HepG2 (cell line): Measurements from ENCODE around the gene BOLA3. TPM values are rescaled to one million over a fixed set of nuclear protein-coding genes. Genes with fewer than 3 reads are reported as not detected.
A peak's percentile ranks its signal among the peaks of the same experiment; 100 is the strongest.

Experiments
- ASH2L ChIP-seq: fragments of 300-600, 200-600 bp; sonication (generic); IDR thresholded peaks from 2 replicates; pipeline ENCODE4 v1.7.0; 2017; ENCODE audit warnings: low read depth, mild to moderate bottlenecking, moderate library complexity, mixed read lengths, low read length; ENCODE audit not compliant: insufficient read length
- ERF ChIP-seq: IDR thresholded peaks from 2 replicates; pipeline ENCODE4 v1.6.1; 2018; ENCODE audit warnings: missing biosample characterization, missing genetic modification reagents
- FOXA3 ChIP-seq: IDR thresholded peaks from 2 replicates; pipeline ENCODE4 v1.6.1; 2016; ENCODE audit warnings: missing genetic modification reagents, missing compliant biosample characterization
- FOXO1 ChIP-seq: sonication (generic); formaldehyde crosslinking; IDR thresholded peaks from 2 replicates; pipeline ENCODE4 v1.4.0; 2020; ENCODE audit warnings: missing genetic modification reagents
- IRX3 ChIP-seq: sonication (generic); formaldehyde crosslinking; IDR thresholded peaks from 2 replicates; pipeline ENCODE4 v1.8.1; 2023; ENCODE audit warnings: mild to moderate bottlenecking, low read depth, missing genetic modification reagents, borderline replicate concordance
- JUNB ChIP-seq: sonication (generic); formaldehyde crosslinking; IDR thresholded peaks from 2 replicates; pipeline ENCODE4 v1.8.0; 2022; ENCODE audit warnings: missing genetic modification reagents, mild to moderate bottlenecking, borderline replicate concordance
- KAT2B ChIP-seq: fragments of 150-350 bp; IDR thresholded peaks from 2 replicates; pipeline ENCODE4 v1.6.1; 2014; ENCODE audit warnings: low read depth, low read length, borderline replicate concordance
- KLF6 ChIP-seq: IDR thresholded peaks from 2 replicates; pipeline ENCODE4 v1.8.0; 2016; ENCODE audit warnings: missing biosample characterization, missing genetic modification reagents
- MBNL3 ChIP-seq: fragments of 250-450 bp; sonication (Bioruptor Pico); conservative IDR thresholded peaks from 2 replicates; pipeline ENCODE4 v1.8.0; 2022; ENCODE audit warnings: mild to moderate bottlenecking, inconsistent platforms
- NR2F2 ChIP-seq: IDR thresholded peaks from 2 replicates; pipeline ENCODE4 v1.6.1; 2012; ENCODE audit warnings: low read depth, inconsistent platforms, borderline replicate concordance
- POLR2A ChIP-seq, 2 experiments: IDR thresholded peaks; 2 replicates each; pipeline ENCODE4 v1.6.1; 2011; ENCODE audit warnings: low read depth in 2 of 2, low read length in 2 of 2, mild to moderate bottlenecking in 1 of 2, moderate library complexity in 1 of 2; ENCODE audit not compliant: insufficient read depth in 1 of 2
- RAD21 ChIP-seq: fragments of 450-650 bp; formaldehyde crosslinking; IDR thresholded peaks from 2 replicates; pipeline ENCODE4 v1.5.0; 2020; ENCODE audit warnings: mild to moderate bottlenecking
- RFXANK ChIP-seq: IDR thresholded peaks from 2 replicates; pipeline ENCODE4 v1.6.1; 2016
- SIN3A ChIP-seq: IDR thresholded peaks from 2 replicates; pipeline ENCODE4 v1.6.1; 2011; ENCODE audit warnings: low read depth, mild to moderate bottlenecking, control low read depth, low read length, borderline replicate concordance
- TCF12 ChIP-seq, 2 experiments: fragments of 450-650 bp in 1 of 2; sonication (generic) in 1 of 2; formaldehyde crosslinking in 1 of 2; IDR thresholded peaks; 2 replicates each; pipeline versions ENCODE4 v1.6.1 to v1.8.0; 2017 to 2022; ENCODE audit warnings: antibody characterized with exemption in 1 of 2, mild to moderate bottlenecking in 1 of 2, missing genetic modification reagents in 1 of 2, moderate library complexity in 1 of 2
- ZBTB1 ChIP-seq: sonication (generic); formaldehyde crosslinking; IDR thresholded peaks from 2 replicates; pipeline ENCODE4 v1.4.0; 2020; ENCODE audit warnings: missing genetic modification reagents, borderline replicate concordance
- ZMYM2 ChIP-seq: sonication (generic); formaldehyde crosslinking; IDR thresholded peaks from 2 replicates; pipeline ENCODE4 v1.8.0; 2022; ENCODE audit warnings: mild to moderate bottlenecking, missing genetic modification reagents
- ZNF101 ChIP-seq: sonication (generic); formaldehyde crosslinking; IDR thresholded peaks from 2 replicates; pipeline ENCODE4 v1.4.0; 2020; ENCODE audit warnings: mild to moderate bottlenecking, low read depth, missing genetic modification reagents, borderline replicate concordance
- ZNF543 ChIP-seq: sonication (generic); formaldehyde crosslinking; IDR thresholded peaks from 2 replicates; pipeline ENCODE4 v1.4.0; 2020; ENCODE audit warnings: mild to moderate bottlenecking, missing genetic modification reagents
- ZNF768 ChIP-seq: sonication (generic); formaldehyde crosslinking; IDR thresholded peaks from 2 replicates; pipeline ENCODE4 v1.4.0; 2020; ENCODE audit warnings: missing genetic modification reagents
- ZSCAN12 ChIP-seq: sonication (generic); formaldehyde crosslinking; IDR thresholded peaks from 2 replicates; pipeline ENCODE4 v1.9.0; 2021; ENCODE audit warnings: mild to moderate bottlenecking, missing genetic modification reagents
- polyA plus RNA-seq, 8 experiments: library from polyadenylated mRNA; depleted of rRNA in 3 of 8; stranded (reverse) in 7 of 8; unstranded in 1 of 8; fragments of >200 nt; fragmentation: Illumina TruSeq in 4 of 8; extraction: Trizol in 4 of 8; gene quantifications; 2 replicates each; pipeline versions ENCODE4 v1.2.1 to v1.2.3, GENCODE V29; 2011 to 2016; ENCODE audit warnings: low read depth in 4 of 8, missing spikeins in 1 of 8, mixed read lengths in 1 of 8; ENCODE audit not compliant: insufficient read depth in 1 of 8
- total RNA-seq, 5 experiments: library from RNA; depleted of rRNA; stranded (reverse); fragments of >200 nt; fragmentation: Illumina TruSeq; extraction: Trizol; gene quantifications; 2 replicates each; pipeline ENCODE4 v1.2.3, GENCODE V29; 2016; ENCODE audit warnings: low read depth in 1 of 5
- TF ChIP-seq, protein P1 (sequence below): sonication (generic); formaldehyde crosslinking; IDR thresholded peaks from 2 replicates; pipeline ENCODE4 v1.5.0; 2020; ENCODE audit warnings: mild to moderate bottlenecking, missing genetic modification reagents
- TF ChIP-seq, protein P2 (sequence below): IDR thresholded peaks from 2 replicates; pipeline ENCODE4 v1.6.1; 2016
- TF ChIP-seq, protein P3 (sequence below): sonication (generic); formaldehyde crosslinking; IDR thresholded peaks from 2 replicates; pipeline ENCODE4 v1.4.0; 2020; ENCODE audit warnings: missing genetic modification reagents, low read depth, mild to moderate bottlenecking, borderline replicate concordance

Gene BOLA3
- total and polyA plus RNA-seq, 2 of the 13 experiments (the other 11 are each of a cell fraction or from before 2014, with no cell fraction given) = 89.7 to 170 TPM

DNA sequence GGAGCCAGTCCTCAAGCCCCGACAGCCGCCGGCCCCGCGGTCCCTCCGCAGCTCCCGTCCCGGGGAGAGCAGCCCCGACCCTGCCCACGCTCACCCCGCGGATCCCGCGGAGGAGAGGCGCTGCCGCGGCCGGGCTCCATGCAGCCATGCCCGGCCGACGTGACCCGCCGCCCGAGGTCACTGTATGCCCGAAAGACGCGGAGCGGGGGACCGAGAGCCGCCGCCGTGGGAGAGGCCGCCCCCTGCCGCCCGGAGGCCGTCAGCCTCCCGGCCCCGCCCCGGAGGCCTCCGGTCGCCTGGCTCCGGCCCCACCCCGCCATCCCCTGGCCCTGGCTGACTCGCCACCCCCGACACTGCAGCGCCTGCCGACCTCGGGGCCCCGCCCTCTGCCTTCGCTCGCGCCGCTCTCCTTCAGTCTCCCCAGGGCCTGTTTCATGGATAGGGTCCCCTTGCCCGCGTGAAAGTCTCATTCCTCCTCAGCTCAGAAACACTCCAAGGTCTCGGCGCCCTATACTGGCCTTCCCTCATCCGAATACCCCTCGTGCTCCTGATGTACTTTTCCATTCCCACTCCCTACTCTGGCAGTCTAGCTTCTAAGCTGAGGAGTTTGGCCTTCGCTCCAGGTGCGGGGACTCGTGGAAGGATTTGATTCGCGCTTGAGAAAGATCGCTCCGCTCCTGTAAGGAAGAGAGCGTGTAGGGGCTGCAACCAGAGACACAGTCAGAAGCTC is at the start of gene BOLA3 (continued):
- TF ChIP-seq, protein P1, sequence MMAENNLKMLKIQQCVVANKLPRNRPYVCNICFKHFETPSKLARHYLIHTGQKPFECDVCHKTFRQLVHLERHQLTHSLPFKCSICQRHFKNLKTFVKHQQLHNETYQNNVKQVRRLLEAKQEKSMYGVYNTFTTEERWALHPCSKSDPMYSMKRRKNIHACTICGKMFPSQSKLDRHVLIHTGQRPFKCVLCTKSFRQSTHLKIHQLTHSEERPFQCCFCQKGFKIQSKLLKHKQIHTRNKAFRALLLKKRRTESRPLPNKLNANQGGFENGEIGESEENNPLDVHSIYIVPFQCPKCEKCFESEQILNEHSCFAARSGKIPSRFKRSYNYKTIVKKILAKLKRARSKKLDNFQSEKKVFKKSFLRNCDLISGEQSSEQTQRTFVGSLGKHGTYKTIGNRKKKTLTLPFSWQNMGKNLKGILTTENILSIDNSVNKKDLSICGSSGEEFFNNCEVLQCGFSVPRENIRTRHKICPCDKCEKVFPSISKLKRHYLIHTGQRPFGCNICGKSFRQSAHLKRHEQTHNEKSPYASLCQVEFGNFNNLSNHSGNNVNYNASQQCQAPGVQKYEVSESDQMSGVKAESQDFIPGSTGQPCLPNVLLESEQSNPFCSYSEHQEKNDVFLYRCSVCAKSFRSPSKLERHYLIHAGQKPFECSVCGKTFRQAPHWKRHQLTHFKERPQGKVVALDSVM (CRISPR knock-in tag) = peak; percentile 91
- TF ChIP-seq FOXO1 (CRISPR knock-in tag) = peak; percentile 72
- no peak for TF ChIP-seq MBNL3 (CRISPR knock-in tag)
- TF ChIP-seq ASH2L = peak; percentile 95
- no peak for TF ChIP-seq ZMYM2
- TF ChIP-seq ZBTB1 (CRISPR knock-in tag) = no peak
- TF ChIP-seq IRX3 (CRISPR knock-in tag) = peak; percentile 67
- peak; percentile 82 for TF ChIP-seq RAD21
- no peak for TF ChIP-seq JUNB (CRISPR knock-in tag)
- peak; percentile 92 to 96 for TF ChIP-seq POLR2A (IDR thresholded peaks at IDR 0.05; ENCODE audit: insufficient read depth in 1 of 2, low read depth in 2 of 2, low read length in 2 of 2)
- TF ChIP-seq NR2F2 = peak; percentile 79; the same call in 1 of the 2 replicates
- no peak for TF ChIP-seq ZNF101 (CRISPR knock-in tag)
- TF ChIP-seq KAT2B = no peak
- TF ChIP-seq RFXANK (CRISPR knock-in tag) = no peak
- TF ChIP-seq ZSCAN12 (CRISPR knock-in tag) = peak; percentile 69; the same call in 1 of the 2 replicates
- peak; percentile 89 for TF ChIP-seq ERF
- peak; percentile 89 for TF ChIP-seq SIN3A
- peak; percentile 75; the same call in 1 of the 2 replicates for TF ChIP-seq ZNF768 (CRISPR knock-in tag)
- TF ChIP-seq TCF12 (IDR thresholded peaks at IDR 0.05) = no peak
- TF ChIP-seq TCF12 (CRISPR knock-in tag; IDR thresholded peaks at IDR 0.05) = peak; percentile 82
- TF ChIP-seq, protein P2, sequence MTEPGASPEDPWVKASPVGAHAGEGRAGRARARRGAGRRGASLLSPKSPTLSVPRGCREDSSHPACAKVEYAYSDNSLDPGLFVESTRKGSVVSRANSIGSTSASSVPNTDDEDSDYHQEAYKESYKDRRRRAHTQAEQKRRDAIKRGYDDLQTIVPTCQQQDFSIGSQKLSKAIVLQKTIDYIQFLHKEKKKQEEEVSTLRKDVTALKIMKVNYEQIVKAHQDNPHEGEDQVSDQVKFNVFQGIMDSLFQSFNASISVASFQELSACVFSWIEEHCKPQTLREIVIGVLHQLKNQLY (CRISPR knock-in tag) = peak; percentile 71; the same call in 1 of the 2 replicates
- peak; percentile 95 for TF ChIP-seq KLF6 (CRISPR knock-in tag)
- TF ChIP-seq, protein P3, sequence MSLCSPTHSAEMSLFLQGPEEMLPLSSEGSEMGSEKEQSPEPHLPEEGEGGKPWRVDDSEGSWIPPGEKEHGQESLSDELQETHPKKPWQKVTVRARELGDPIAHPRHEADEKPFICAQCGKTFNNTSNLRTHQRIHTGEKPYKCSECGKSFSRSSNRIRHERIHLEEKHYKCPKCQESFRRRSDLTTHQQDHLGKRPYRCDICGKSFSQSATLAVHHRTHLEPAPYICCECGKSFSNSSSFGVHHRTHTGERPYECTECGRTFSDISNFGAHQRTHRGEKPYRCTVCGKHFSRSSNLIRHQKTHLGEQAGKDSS (CRISPR knock-in tag) = peak; percentile 35; the same call in 1 of the 2 replicates
- peak; percentile 57; the same call in 1 of the 2 replicates for TF ChIP-seq ZNF543 (CRISPR knock-in tag)
- peak; percentile 56 for TF ChIP-seq FOXA3 (CRISPR knock-in tag)
